Liver (tissue), 9 donors: ENCODE measurements around the gene PREB. TPM values are rescaled to one million over a fixed set of nuclear protein-coding genes. Genes with fewer than 3 reads are reported as not detected.

Experiments used
- DNase-seq: peaks from one replicate; pipeline ENCODE4 v3.0.0-alpha.2; 2017; ENCODE audit warnings: low spot score
- H3K27ac ChIP-seq, 2 donors: one replicate each; pipeline ENCODE4 v1.7.0; 2013; ENCODE audit warnings: inconsistent platforms in 2 of 2, low read length in 2 of 2, control low read depth in 1 of 2, low read depth in 1 of 2, mild to moderate bottlenecking in 1 of 2
- H3K27me3 ChIP-seq, 4 donors: one replicate each; pipeline versions ENCODE4 v1.6.1 to v1.7.0; 2013; ENCODE audit warnings: low read length in 3 of 4, inconsistent platforms in 1 of 4, mild to moderate bottlenecking in 1 of 4, moderate library complexity in 1 of 4; ENCODE audit not compliant: control insufficient read depth in 4 of 4, insufficient read depth in 4 of 4
- H3K36me3 ChIP-seq, 4 donors: one replicate each; pipeline versions ENCODE4 v1.6.1 to v1.7.0; 2013; ENCODE audit warnings: low read length in 3 of 4, mild to moderate bottlenecking in 3 of 4, low read depth in 1 of 4, moderate library complexity in 1 of 4; ENCODE audit not compliant: control insufficient read depth in 4 of 4, insufficient read depth in 3 of 4
- H3K4me1 ChIP-seq, 4 donors: one replicate each; pipeline versions ENCODE4 v1.6.1 to v1.7.0; 2013; ENCODE audit warnings: low read length in 3 of 4, mild to moderate bottlenecking in 3 of 4, moderate library complexity in 1 of 4; ENCODE audit not compliant: control insufficient read depth in 4 of 4, insufficient read depth in 4 of 4
- H3K4me3 ChIP-seq, 3 donors: one replicate each; pipeline versions ENCODE4 v1.6.1 to v1.7.0; 2013; ENCODE audit warnings: low read length in 3 of 3, control low read depth in 1 of 3, low read depth in 1 of 3, mild to moderate bottlenecking in 1 of 3
- H3K9ac ChIP-seq, 2 donors: one replicate each; pipeline ENCODE4 v1.7.0; 2013; ENCODE audit warnings: low read length in 2 of 2, mild to moderate bottlenecking in 2 of 2, moderate library complexity in 2 of 2, control low read depth in 1 of 2, low read depth in 1 of 2
- H3K9me3 ChIP-seq, 4 donors: one replicate each; pipeline versions ENCODE4 v1.6.1 to v1.7.0; 2013; ENCODE audit warnings: low read length in 3 of 4; ENCODE audit not compliant: control insufficient read depth in 4 of 4
- CTCF ChIP-seq: fragments of 150-350 bp; IDR thresholded peaks from 2 replicates; pipeline ENCODE4 v1.5.1; 2017; ENCODE audit warnings: improper control_type of control experiment, low read depth, low read length; ENCODE audit not compliant: missing input control
- EGR1 ChIP-seq, 2 donors: IDR thresholded peaks; 2 replicates each; pipeline ENCODE4 v1.6.1; 2016 to 2018; ENCODE audit warnings: antibody characterized with exemption in 2 of 2, low read depth in 2 of 2
- FOXA1 ChIP-seq: IDR thresholded peaks from 2 replicates; pipeline ENCODE4 v1.6.1; 2016; ENCODE audit warnings: antibody characterized with exemption
- GABPA ChIP-seq, 2 donors: IDR thresholded peaks in 1 of 2; conservative IDR thresholded peaks in 1 of 2; 2 replicates each; pipeline ENCODE4 v1.6.1; 2016; ENCODE audit warnings: antibody characterized with exemption in 2 of 2, mild to moderate bottlenecking in 1 of 2, moderate library complexity in 1 of 2
- HNF4A ChIP-seq, 2 donors: conservative IDR thresholded peaks; 2 replicates each; pipeline ENCODE4 v1.6.1; 2016; ENCODE audit warnings: antibody characterized with exemption in 2 of 2, mild to moderate bottlenecking in 2 of 2
- HNF4G ChIP-seq: IDR thresholded peaks from 2 replicates; pipeline ENCODE4 v1.6.1; 2016; ENCODE audit warnings: antibody characterized with exemption
- JUND ChIP-seq, 2 donors: IDR thresholded peaks; 2 replicates each; pipeline ENCODE4 v1.6.1; 2016; ENCODE audit warnings: antibody characterized with exemption in 2 of 2
- MAX ChIP-seq: IDR thresholded peaks from 2 replicates; pipeline ENCODE4 v1.6.1; 2016; ENCODE audit warnings: antibody characterized with exemption
- NR2F2 ChIP-seq: IDR thresholded peaks from 2 replicates; pipeline ENCODE4 v1.6.1; 2016; ENCODE audit warnings: antibody characterized with exemption
- RAD21 ChIP-seq, 2 donors: IDR thresholded peaks; 2 replicates each; pipeline ENCODE4 v1.6.1; 2016; ENCODE audit warnings: antibody characterized with exemption in 2 of 2, mild to moderate bottlenecking in 2 of 2
- REST ChIP-seq: IDR thresholded peaks from 2 replicates; pipeline ENCODE4 v1.6.1; 2016; ENCODE audit warnings: antibody characterized with exemption, mild to moderate bottlenecking
- RXRA ChIP-seq, 2 donors: IDR thresholded peaks; 2 replicates each; pipeline ENCODE4 v1.6.1; 2017 to 2018; ENCODE audit warnings: antibody characterized with exemption in 2 of 2, mild to moderate bottlenecking in 1 of 2
- SP1 ChIP-seq: IDR thresholded peaks from 2 replicates; pipeline ENCODE4 v1.6.1; 2018; ENCODE audit warnings: antibody characterized with exemption, mild to moderate bottlenecking
- TAF1 ChIP-seq: conservative IDR thresholded peaks from 2 replicates; pipeline ENCODE4 v1.6.1; 2016; ENCODE audit warnings: antibody characterized with exemption, mild to moderate bottlenecking
- YY1 ChIP-seq: IDR thresholded peaks from 2 replicates; pipeline ENCODE4 v1.6.1; 2016; ENCODE audit warnings: antibody characterized with exemption, mild to moderate bottlenecking
- ZBTB33 ChIP-seq: IDR thresholded peaks from 2 replicates; pipeline ENCODE4 v1.6.1; 2016; ENCODE audit warnings: antibody characterized with exemption
- WGBS: extraction: QIAGEN DNeasy Blood & Tissue Kit; methylation state at CpG from one replicate; pipeline ENCODE4 v1.1.7; 2013; 5-methylcytosine and 5-hydroxymethylcytosine counted together
- polyA plus RNA-seq, 2 donors: library from polyadenylated mRNA; stranded (reverse) in 1 of 2; unstranded in 1 of 2; fragments of 200-250 nt in 1 of 2; fragments of >200 nt in 1 of 2; fragmentation: Nextera tagmentation in 1 of 2; extraction: Ambion mirVana in 1 of 2; gene quantifications; one replicate each; pipeline versions ENCODE4 v1.2.1 to v1.2.3, GENCODE V29; 2013 to 2015
- total RNA-seq, 2 donors: library from RNA; depleted of rRNA; stranded (reverse); fragments of >200 nt; gene quantifications; one replicate each; pipeline ENCODE4 v1.2.3, GENCODE V29; 2014
- donor health status: healthy.
- donor health status: healthy.
- donor health status: healthy.
- donor health status: healthy.
- donor health status: healthy.

The PREB gene
- total and polyA plus RNA-seq, 4 donors: 21.5 to 98.4 (median 60.9) TPM

GRCh38 chr2:27109083-27109482, 25.4 kb downstream of the PREB start (continued):
- TF ChIP-seq ZBTB33 (no peak), RXRA (IDR thresholded peaks at IDR 0.05) (no peak), NR2F2 (no peak), EGR1 (IDR thresholded peaks at IDR 0.05; ENCODE audit: low read depth in 2 of 2) (no peak), GABPA (IDR thresholded peaks at IDR 0.05 in 1 of 2, conservative IDR thresholded peaks at IDR 0.05 in 1 of 2) (no peak), FOXA1 (no peak)

GRCh38 chr2:27108221-27108620, 26.2 kb downstream of the PREB start:
- H3K9ac ChIP-seq: no peak overlapping the region
- H3K4me1 ChIP-seq: no peaks in the 10 kb centered on the region
- H3K4me3 ChIP-seq: no peak overlapping the region
- no peaks in the 10 kb centered on the region for H3K27me3 ChIP-seq
- no peak overlapping the region for H3K27ac ChIP-seq
- TF ChIP-seq TAF1: no peak
- TF ChIP-seq RAD21 (IDR thresholded peaks at IDR 0.05): no peak
- no peak for TF ChIP-seq GABPA (IDR thresholded peaks at IDR 0.05 in 1 of 2, conservative IDR thresholded peaks at IDR 0.05 in 1 of 2)
- TF ChIP-seq FOXA1: no peak
- no peak for TF ChIP-seq SP1
- no peak for TF ChIP-seq CTCF
- 76% methylated on average over 2 of the region's 2 CpGs for WGBS
- no peak for DNase-seq
- no peaks in the 10 kb centered on the region for H3K9me3 ChIP-seq
- H3K36me3 ChIP-seq: no peaks in the 10 kb centered on the region

GRCh38 chr2:27105981-27106380, 28.5 kb downstream of the PREB start:
- no peak for TF ChIP-seq SP1
- TF ChIP-seq MAX: no peak
- no peak for TF ChIP-seq HNF4A (conservative IDR thresholded peaks at IDR 0.05)
- TF ChIP-seq REST: no peak
- no peak for TF ChIP-seq JUND (IDR thresholded peaks at IDR 0.05)
- TF ChIP-seq HNF4G: no peak
- no peak for TF ChIP-seq YY1
- TF ChIP-seq TAF1: no peak
- no peak for TF ChIP-seq CTCF
- TF ChIP-seq RAD21 (IDR thresholded peaks at IDR 0.05): no peak
- Histone ChIP-seq H3K9me3 (no peaks in the 10 kb centered on the region), H3K4me3 (no peak overlapping the region), H3K9ac (no peak overlapping the region), H3K4me1 (no peaks in the 10 kb centered on the region), H3K27ac (no peak overlapping the region), H3K36me3 (peaks cover 0 to 2% (median 0%) of the 10 kb centered on the region in 4 donors), H3K27me3 (no peaks in the 10 kb centered on the region)
- no peak for DNase-seq
- WGBS: 61% methylated on average over 3 of the region's 3 CpGs
